ENCODE measurements around the gene CPNE6. TPM values are rescaled to one million over a fixed set of nuclear protein-coding genes. Genes with fewer than 3 reads are reported as not detected.
"Not testable (repeated sequence)": the region's sequence is repeated elsewhere in the genome, so short reads cannot be mapped to it uniquely, and the experiment has no call there.

Gene CPNE6
- total and polyA plus RNA-seq, 2 donors, result 0.58 to 1.9 TPM

- DNase-seq (ENCODE audit: extremely low spot score); H3K36me3 ChIP-seq (ENCODE audit: insufficient read depth); H3K27ac ChIP-seq (ENCODE audit: low read depth); H3K4me3 ChIP-seq (ENCODE audit: low read depth, low read length); H3K4me1 ChIP-seq (ENCODE audit: insufficient read depth): not testable (repeated sequence)
- 90% methylated on average over 8 of the region's 8 CpGs for WGBS
Observed at GRCh38 chr14:24105609-24106239, 34.4 kb downstream of the CPNE6 start.

GRCh38 chr14:24106672-24107271 is 35.4 kb downstream of the CPNE6 start:
- Histone ChIP-seq H3K4me3 (ENCODE audit: low read depth, low read length) (no peak overlapping the region), H3K36me3 (ENCODE audit: insufficient read depth) (no peaks in the 10 kb centered on the region), H3K4me1 (ENCODE audit: insufficient read depth) (no peaks in the 10 kb centered on the region), H3K27ac (ENCODE audit: low read depth) (no peak overlapping the region)
- WGBS, result 81% methylated on average over 4 of the region's 4 CpGs
- no peak for DNase-seq (ENCODE audit: extremely low spot score)

GRCh38 chr14:24108336-24108874 is 37.0 kb downstream of the CPNE6 start:
- Histone ChIP-seq H3K36me3 (ENCODE audit: insufficient read depth) (no peaks in the 10 kb centered on the region), H3K4me3 (ENCODE audit: low read depth, low read length) (no peak overlapping the region), H3K4me1 (ENCODE audit: insufficient read depth) (no peaks in the 10 kb centered on the region), H3K27ac (ENCODE audit: low read depth) (no peak overlapping the region)
- no peak for DNase-seq (ENCODE audit: extremely low spot score)
- WGBS, result 49% methylated on average over 5 of the region's 5 CpGs

- Histone ChIP-seq H3K4me3 (ENCODE audit: low read depth, low read length) (no peak overlapping the region), H3K4me1 (ENCODE audit: insufficient read depth) (no peaks in the 10 kb centered on the region), H3K27ac (ENCODE audit: low read depth) (no peak overlapping the region), H3K36me3 (ENCODE audit: insufficient read depth) (no peaks in the 10 kb centered on the region)
- 84% methylated on average over 9 of the region's 9 CpGs for WGBS
- DNase-seq (ENCODE audit: extremely low spot score), result no peak
Observed at GRCh38 chr14:24110060-24110459, 38.7 kb downstream of the CPNE6 start.

- 67% methylated on average over 1 of the region's 1 CpG for WGBS
- Histone ChIP-seq H3K27ac (ENCODE audit: low read depth) (no peak overlapping the region), H3K4me1 (ENCODE audit: insufficient read depth) (no peaks in the 10 kb centered on the region), H3K36me3 (ENCODE audit: insufficient read depth) (no peaks in the 10 kb centered on the region), H3K4me3 (ENCODE audit: low read depth, low read length) (no peak overlapping the region)
- DNase-seq (ENCODE audit: extremely low spot score), result no peak
Observed at GRCh38 chr14:24110523-24110922, 39.2 kb downstream of the CPNE6 start.

- 16% methylated on average over 15 of the region's 15 CpGs for WGBS
Observed at GRCh38 chr14:24113379-24113800, 42.0 kb downstream of the CPNE6 start.

GRCh38 chr14:24113801-24114531 is 42.6 kb downstream of the CPNE6 start:
- peak; percentile 78 for DNase-seq (ENCODE audit: extremely low spot score)
- Histone ChIP-seq H3K27ac (ENCODE audit: low read depth) (peak overlapping the region; percentile 98), H3K4me1 (ENCODE audit: insufficient read depth) (peaks cover 2% of the 10 kb centered on the region), H3K36me3 (ENCODE audit: insufficient read depth) (peaks cover 3% of the 10 kb centered on the region), H3K4me3 (ENCODE audit: low read depth, low read length) (peak overlapping the region; percentile 50)
- under 1% methylated on average over 42 of the region's 42 CpGs for WGBS

More at GRCh38 chr14:24113379-24113800, 42.0 kb downstream of the CPNE6 start:
- Histone ChIP-seq H3K36me3 (ENCODE audit: insufficient read depth) (peaks cover 3% of the 10 kb centered on the region), H3K4me1 (ENCODE audit: insufficient read depth) (peaks cover 2% of the 10 kb centered on the region), H3K4me3 (ENCODE audit: low read depth, low read length) (peak overlapping the region; percentile 50), H3K27ac (ENCODE audit: low read depth) (peak overlapping the region; percentile 98)
- no peak for DNase-seq (ENCODE audit: extremely low spot score)

- WGBS, result under 1% methylated on average over 65 of the region's 65 CpGs
- Histone ChIP-seq H3K36me3 (ENCODE audit: insufficient read depth) (peaks cover 3% of the 10 kb centered on the region), H3K4me1 (ENCODE audit: insufficient read depth) (peaks cover 2% of the 10 kb centered on the region), H3K27ac (ENCODE audit: low read depth) (peak within 1 kb of the TSS; percentile 98), H3K4me3 (ENCODE audit: low read depth, low read length) (peak within 1 kb of the TSS; percentile 59)
- peak; percentile 99 for DNase-seq (ENCODE audit: extremely low spot score)
Observed at GRCh38 chr14:24114532-24115421, 43.4 kb downstream of the CPNE6 start, which contains the start of the genes DCAF11 and NRL. TSS of gene DCAF11 (plus strand) at chr14:24114777. CDS start at chr14:24115595, 818 bp downstream. TSS of gene NRL (minus strand) at chr14:24114949. CDS start at chr14:24082848, 32,101 bp downstream.

GRCh38 chr14:24115422-24116127 is 44.2 kb downstream of the CPNE6 start:
- Histone ChIP-seq H3K4me3 (ENCODE audit: low read depth, low read length) (peak overlapping the region; percentile 59), H3K36me3 (ENCODE audit: insufficient read depth) (peaks cover 3% of the 10 kb centered on the region), H3K4me1 (ENCODE audit: insufficient read depth) (peaks cover 2% of the 10 kb centered on the region), H3K27ac (ENCODE audit: low read depth) (no peak overlapping the region)
- DNase-seq (ENCODE audit: extremely low spot score), result no peak
- 3% methylated on average over 14 of the region's 14 CpGs for WGBS

- no peak overlapping the region for H3K4me3 ChIP-seq (ENCODE audit: low read depth, low read length)
- no peak overlapping the region for H3K27ac ChIP-seq (ENCODE audit: low read depth)
- H3K36me3 ChIP-seq (ENCODE audit: insufficient read depth), result peaks cover 3% of the 10 kb centered on the region
- peaks cover 2% of the 10 kb centered on the region for H3K4me1 ChIP-seq (ENCODE audit: insufficient read depth)
- no peak for DNase-seq (ENCODE audit: extremely low spot score)
- WGBS, result 88% methylated on average over 6 of the region's 6 CpGs
Observed at GRCh38 chr14:24116128-24116814, 44.9 kb downstream of the CPNE6 start.

- Histone ChIP-seq H3K36me3 (ENCODE audit: insufficient read depth) (peaks cover 3% of the 10 kb centered on the region), H3K27ac (ENCODE audit: low read depth) (no peak overlapping the region), H3K4me3 (ENCODE audit: low read depth, low read length) (no peak overlapping the region), H3K4me1 (ENCODE audit: insufficient read depth) (peaks cover 2% of the 10 kb centered on the region)
- WGBS, result 97% methylated on average over 6 of the region's 6 CpGs
- no peak for DNase-seq (ENCODE audit: extremely low spot score)
Observed at GRCh38 chr14:24117179-24117578, 45.8 kb downstream of the CPNE6 start.

GRCh38 chr14:24119691-24120090 is 48.3 kb downstream of the CPNE6 start:
- no peak for DNase-seq (ENCODE audit: extremely low spot score)
- Histone ChIP-seq H3K27ac (ENCODE audit: low read depth) (no peak overlapping the region), H3K4me1 (ENCODE audit: insufficient read depth) (peaks cover 2% of the 10 kb centered on the region), H3K4me3 (ENCODE audit: low read depth, low read length) (no peak overlapping the region), H3K36me3 (ENCODE audit: insufficient read depth) (peaks cover 5% of the 10 kb centered on the region)
- 96% methylated on average over 6 of the region's 6 CpGs for WGBS
